ENCODE measurements around the gene ERBB3.

ERBB3 gene

DNA sequence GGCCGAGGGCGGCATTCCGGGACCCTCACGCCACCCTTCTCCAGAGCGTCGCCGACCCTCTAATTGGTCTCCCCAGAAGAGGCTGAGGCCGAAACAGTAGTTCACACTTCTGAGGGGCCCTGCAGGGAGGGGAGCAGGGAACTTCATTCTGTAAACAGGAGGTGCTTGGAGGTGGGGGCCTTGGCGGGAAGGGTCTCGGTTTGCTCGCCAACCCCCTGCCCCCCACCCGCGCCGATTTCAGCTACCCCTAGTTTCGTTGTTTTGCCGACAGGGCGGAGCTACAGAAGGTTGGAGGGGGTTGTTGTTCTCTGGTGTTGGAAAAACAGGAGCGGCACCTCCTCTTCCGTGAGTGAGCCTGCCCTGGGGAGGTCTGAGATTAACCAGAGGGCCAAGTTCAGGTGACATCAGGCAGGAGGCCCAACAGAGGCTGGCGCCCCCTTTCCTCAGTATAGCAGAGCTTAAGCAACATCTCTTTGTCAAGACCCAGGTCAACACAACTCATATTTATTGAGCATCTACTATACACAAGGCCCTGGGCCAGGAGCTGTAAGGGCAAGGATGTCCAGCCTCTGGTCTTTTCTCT is 682 bp downstream of the ERBB3 start:
- DNase-seq (ENCODE audit: low read depth) = no peak

DNA sequence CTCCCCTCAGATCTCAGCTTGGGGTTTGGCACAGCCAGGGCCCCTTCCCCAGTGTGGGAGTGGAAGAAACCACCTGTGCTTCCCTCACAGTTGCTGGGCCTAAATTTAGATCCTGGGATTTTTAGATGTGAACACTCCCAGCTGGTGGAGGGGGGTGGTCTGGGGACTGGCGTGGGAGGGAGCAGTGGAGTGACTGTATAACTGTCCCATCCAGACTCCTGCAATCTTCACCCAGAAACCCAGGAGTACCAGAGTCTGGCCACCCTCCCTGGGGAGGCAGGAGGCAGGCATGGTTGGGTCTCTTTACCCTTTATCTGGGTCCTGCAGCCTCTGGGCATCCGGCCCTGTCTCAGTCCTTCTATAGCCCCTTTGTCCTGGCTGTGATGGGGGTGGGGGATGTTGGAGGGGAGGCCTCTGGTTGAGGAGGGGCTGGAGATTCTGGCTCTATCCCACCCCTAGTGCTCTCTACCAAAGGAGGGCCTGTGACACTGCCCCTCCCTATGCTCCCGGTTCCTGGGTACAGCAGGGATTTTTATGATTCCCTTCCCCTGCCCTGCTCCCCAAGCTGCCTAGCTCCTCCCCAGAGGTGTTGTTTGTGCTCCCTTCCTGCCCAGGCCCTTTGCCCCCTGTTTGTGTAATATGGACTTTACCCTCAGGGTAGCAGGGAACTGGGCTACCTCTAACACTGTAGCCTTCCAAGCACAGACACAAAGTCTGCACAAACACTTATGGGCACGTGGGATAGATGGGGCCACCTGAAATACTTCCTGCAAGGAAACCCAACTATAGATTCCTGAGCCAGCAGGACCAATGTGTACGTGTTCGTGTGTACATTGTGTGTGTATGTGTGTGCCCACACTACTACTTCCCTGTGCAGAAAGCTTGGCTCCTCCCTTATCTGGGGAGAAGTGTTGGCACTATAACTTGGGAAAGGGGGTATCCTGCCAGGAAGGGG is 1.7 kb downstream of the ERBB3 start:
- no peak for DNase-seq (ENCODE audit: low read depth)

DNA sequence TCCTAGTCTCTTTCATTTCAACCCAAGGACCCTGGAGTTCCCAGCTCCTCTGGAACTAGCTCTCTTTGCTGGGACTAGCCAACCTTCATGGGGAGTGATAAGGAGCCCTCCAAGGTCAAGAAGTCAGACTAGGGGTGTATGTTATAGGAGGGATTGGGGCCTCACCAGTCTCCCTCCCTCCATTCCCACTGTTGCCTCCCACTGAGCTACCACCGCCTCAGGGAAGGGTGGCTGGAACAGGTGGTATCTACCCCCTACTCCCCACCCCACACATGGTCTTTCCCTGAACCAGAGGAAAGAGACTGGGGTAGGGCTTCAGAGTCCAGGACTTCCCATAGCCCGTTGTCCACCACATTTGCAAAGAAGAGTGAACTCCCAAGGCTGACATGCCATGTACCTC is 2.4 kb downstream of the ERBB3 start:
- DNase-seq (ENCODE audit: low read depth) = no peak

DNA sequence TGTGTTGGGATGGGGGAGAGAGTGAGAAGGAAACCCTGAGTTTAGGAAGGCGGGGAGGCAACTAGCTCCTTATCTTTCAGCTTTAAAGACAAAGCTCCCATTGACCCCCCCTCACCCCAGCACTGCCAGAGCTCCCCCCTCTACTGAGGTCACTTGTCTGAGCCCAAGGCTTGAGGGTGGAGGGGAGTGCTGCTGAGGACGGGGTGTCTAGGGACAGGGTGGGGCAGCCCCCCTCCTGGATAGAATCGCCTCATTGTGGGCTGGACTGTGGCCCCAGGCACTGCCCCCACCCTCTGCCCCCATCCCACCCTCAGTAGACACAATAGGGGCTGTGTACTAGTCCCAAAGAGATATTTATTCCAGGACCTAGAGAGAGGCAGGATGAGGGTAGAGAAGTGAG is 3.0 kb downstream of the ERBB3 start:
- DNase-seq (ENCODE audit: low read depth) = no peak

DNA sequence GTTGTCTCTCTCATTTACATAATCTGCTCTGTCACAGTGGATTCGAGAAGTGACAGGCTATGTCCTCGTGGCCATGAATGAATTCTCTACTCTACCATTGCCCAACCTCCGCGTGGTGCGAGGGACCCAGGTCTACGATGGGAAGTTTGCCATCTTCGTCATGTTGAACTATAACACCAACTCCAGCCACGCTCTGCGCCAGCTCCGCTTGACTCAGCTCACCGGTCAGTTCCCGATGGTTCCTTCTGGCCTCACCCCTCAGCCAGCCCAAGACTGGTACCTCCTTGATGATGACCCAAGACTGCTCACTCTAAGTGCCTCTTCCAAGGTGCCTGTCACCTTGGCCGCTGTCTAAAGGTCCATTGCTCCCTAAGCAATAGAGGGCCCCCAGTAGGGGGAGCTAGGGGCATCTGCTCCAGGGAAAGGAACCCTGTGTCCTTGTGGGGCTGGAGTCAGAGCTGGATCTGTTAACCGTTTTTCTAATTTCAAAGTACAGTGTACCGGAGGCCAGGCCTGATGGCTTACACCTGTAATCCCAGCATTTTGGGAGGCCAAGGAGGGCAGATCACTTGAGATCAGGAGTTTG is 5.1 kb downstream of the ERBB3 start:
- no peak for DNase-seq (ENCODE audit: low read depth)

DNA sequence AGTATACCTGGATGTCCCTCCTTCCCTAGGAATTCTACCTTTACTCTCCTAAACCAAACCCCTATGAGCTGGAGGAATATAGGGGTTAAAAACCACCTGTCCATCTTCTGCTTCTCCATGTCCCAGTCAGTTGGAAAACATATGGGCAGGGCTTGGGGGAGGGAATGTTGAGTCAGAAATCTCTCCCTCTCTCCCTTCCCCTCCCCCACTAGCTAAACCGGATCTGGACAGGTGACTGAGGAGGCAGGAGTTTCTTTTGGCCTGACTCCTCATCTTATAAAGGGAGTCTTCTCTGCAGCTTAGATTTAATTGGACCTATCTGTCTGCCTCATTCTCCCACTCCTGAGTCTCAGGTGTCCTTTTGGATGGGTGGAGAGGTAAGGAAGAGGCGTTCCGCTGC is 6.1 kb downstream of the ERBB3 start:
- DNase-seq (ENCODE audit: low read depth) = no peak

DNA sequence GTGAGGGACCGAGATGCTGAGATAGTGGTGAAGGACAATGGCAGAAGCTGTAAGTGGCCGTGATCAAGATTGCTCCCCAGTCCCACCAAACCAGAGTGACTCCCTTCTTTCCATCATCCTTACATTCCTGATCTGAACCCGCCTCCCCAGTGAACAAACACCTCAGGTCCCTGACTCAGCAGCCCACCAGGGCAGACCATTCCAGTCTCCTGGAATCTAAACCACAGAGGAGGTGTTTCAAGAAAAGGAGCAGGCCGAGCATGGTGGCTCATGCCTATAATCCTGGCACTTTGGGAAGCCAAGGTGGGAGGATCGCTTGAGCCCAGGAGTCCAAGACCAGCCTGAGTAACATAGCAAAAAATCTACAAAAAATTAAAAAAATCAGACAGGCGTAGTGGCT is 6.6 kb downstream of the ERBB3 start:
- no peak for DNase-seq (ENCODE audit: low read depth)

DNA sequence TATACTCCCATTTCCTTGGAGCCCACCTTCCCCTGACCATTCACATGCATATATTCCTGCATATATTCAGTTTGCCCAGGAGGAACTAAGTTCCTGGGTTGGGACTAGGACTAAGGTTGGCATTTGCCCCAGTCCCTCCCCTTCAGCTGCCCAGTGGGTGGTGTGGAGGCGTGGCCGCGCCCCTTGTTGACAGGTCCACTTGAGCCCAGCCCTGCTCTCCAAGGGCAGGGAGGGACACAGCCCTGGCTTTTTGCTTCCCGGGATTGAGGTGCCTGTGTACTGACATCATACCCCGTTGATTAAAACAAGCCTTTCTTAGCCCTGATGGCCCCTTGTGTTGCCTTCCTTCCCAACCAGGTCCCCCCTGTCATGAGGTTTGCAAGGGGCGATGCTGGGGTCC is 7.3 kb downstream of the ERBB3 start:
- no peak for DNase-seq (ENCODE audit: low read depth)

DNA sequence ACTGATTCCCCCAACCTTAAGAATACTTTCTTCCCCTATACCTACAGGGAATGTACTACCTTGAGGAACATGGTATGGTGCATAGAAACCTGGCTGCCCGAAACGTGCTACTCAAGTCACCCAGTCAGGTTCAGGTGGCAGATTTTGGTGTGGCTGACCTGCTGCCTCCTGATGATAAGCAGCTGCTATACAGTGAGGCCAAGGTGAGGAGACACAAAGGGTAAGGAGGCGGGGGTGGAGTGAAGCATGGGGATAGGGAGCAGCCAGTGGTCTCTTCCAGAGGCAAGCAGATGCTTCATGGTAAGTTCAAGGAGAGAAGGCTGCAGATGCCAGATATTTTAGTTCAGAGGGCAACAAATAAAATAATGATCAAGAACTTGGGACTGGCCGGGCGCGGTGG is 17.8 kb downstream of the ERBB3 start:
- no peak for DNase-seq (ENCODE audit: low read depth)

DNA sequence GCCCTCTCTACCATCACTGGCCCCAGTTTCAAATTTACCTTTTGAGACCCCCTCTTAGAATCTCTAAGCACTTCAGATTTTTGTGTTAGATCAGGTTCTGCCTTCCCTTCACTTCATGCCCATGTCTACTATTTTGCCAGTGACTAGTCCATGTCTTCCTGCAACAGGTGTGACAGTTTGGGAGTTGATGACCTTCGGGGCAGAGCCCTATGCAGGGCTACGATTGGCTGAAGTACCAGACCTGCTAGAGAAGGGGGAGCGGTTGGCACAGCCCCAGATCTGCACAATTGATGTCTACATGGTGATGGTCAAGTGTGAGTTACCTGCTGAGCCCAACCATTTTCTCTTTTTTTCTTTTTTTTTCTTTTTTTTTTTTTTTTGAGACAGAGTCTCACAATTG is 18.6 kb downstream of the ERBB3 start:
- DNase-seq (ENCODE audit: low read depth) = no peak

DNA sequence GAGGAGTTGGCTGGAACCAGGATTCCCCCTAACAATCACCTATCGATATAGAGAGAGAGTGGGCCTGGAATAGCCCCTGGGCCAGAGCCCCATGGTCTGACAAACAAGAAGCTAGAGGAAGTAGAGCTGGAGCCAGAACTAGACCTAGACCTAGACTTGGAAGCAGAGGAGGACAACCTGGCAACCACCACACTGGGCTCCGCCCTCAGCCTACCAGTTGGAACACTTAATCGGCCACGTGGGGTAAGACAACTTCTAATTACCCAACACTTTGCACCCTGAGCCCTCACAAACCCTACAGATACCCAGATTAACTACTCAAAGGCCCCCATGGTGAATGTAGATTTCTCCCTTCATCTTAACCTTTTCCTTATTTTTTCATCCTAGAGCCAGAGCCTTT is 19.8 kb downstream of the ERBB3 start:
- DNase-seq (ENCODE audit: low read depth) = no peak

DNA sequence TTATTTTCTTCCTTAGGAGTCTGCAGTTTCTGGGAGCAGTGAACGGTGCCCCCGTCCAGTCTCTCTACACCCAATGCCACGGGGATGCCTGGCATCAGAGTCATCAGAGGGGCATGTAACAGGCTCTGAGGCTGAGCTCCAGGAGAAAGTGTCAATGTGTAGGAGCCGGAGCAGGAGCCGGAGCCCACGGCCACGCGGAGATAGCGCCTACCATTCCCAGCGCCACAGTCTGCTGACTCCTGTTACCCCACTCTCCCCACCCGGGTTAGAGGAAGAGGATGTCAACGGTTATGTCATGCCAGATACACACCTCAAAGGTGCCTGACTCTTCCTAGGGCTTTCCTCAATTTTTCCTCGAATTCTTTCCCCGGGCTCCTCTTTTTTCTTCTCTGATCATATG is 21.1 kb downstream of the ERBB3 start:
- no peak for DNase-seq (ENCODE audit: low read depth)

DNA sequence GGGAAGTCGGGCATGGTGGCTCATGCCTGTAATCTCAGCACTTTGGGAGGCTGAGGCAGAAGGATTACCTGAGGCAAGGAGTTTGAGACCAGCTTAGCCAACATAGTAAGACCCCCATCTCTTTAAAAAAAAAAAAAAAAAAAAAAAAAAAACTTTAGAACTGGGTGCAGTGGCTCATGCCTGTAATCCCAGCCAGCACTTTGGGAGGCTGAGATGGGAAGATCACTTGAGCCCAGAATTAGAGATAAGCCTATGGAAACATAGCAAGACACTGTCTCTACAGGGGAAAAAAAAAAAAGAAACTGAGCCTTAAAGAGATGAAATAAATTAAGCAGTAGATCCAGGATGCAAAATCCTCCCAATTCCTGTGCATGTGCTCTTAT is 22.7 kb downstream of the ERBB3 start:
- no peak for DNase-seq (ENCODE audit: low read depth)

DNA sequence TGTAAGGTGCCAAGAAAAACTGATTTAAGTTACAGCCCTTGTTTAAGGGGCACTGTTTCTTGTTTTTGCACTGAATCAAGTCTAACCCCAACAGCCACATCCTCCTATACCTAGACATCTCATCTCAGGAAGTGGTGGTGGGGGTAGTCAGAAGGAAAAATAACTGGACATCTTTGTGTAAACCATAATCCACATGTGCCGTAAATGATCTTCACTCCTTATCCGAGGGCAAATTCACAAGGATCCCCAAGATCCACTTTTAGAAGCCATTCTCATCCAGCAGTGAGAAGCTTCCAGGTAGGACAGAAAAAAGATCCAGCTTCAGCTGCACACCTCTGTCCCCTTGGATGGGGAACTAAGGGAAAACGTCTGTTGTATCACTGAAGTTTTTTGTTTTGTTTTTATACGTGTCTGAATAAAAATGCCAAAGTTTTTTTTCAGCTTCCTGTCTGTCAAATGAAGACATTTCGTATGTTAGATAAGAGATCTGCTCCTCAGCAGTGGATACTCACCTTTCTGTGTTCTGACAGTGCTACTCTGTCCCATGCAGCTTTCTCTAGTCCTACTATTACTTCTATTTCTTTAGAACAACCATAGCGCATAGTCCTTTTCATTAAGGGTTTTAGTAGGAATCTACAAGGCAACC is 23.2 kb downstream of the ERBB3 start:
- no peak for DNase-seq (ENCODE audit: low read depth)

DNA sequence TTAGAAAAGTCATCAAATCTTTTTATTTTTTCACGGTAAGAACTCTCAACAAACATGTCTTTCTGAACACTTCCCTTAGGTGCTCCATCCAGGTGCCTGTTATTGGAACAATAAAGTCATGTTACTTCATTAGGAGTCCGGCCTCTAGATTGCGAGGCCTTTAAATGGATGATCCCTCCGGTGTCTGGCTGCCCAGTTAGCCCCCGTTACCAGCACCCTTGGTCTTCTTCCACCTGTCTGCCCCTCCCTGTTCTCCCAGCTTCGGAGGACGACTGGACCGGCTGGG is 23.8 kb downstream of the ERBB3 start:
- DNase-seq (ENCODE audit: low read depth) = no peak

DNA sequence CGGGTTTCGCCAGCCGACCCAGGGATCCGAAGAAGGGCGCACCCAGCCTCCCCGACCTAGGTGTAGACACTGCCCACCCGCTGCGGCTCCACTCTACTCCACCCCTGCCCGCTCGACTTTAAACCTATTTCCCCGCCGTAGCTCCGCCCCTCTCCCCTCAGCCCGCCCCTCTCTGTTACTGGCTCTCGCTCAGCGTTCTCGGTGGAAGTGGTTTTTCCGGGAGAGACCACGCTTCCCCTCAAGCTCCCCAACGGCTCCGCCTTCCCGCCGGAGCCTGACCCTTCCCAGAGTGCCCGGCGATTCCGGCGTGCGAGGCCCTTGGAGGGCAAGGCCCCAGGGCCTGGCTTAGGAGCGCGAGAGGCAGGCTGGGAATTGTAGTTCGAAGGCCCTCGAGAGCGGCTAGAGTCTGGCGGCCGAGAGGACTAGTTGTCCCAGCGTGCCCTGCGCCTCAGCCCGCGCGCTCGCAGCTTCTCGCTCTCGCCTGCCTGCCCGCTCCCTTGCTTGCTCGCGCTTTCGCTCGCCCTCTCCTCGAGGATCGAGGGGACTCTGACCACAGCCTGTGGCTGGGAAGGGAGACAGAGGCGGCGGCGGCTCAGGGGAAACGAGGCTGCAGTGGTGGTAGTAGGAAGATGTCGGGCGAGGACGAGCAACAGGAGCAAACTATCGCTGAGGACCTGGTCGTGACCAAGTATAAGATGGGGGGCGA is 24.3 kb downstream of the ERBB3 start, which contains the start of gene PA2G4:
TSS of gene PA2G4 (plus strand) at position 451 of the 706 bp plus-strand sequence. CDS start at position 630, 179 bp downstream.
- peak; percentile 95 for DNase-seq (ENCODE audit: low read depth)

DNA sequence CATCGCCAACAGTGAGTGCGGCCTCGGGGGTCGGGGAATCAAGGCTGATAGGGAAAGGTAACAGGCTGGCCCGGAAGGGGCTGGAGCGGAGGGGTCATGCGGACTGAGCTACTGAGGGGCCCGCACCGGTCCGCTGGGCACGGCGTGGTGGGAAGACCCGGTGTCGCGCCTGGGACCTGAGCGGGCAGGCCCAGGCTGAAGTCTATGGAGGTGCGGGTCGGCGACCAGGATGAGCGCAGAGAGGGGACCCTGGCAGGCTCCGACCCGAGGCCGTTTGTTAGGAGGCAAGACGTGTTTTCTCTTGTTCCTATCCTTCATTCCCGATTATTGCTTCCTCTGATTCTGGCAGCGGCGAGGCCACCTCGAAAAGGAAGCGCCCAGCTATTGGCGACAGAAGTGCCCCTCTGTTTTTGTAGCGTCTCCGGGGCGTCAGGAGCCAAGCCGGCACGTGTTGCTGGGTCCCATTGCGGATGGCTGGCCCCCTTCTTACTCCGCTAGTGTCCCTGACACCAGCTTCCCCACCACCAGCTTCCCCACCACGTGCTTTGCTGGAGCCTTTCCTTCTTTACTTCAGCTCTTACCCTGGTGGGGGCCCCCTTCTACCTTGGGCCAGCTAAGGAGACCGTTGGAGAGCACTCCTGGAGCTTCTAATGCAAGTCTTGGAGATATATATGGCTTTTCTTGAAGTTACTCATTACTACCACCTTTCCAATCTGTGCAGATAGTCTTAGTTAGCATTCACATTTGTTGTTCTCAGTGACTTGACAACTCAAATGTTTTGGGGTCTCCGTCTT is 25.0 kb downstream of the ERBB3 start:
- no peak for DNase-seq (ENCODE audit: low read depth)

DNA sequence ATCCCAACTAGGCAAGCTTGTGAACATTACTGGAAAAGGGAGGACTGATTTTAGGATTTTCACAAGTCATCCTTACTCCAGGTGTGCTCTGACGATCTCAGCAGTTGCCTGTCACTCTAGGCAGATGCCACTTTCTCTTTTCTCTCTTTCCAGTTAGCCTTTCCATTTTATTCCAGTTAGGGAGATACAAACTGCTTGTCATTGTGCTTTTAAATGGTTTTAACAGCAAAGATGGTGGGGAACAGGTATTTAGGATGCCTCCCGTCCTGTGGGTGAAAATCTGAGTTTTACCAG is 25.6 kb downstream of the ERBB3 start:
- no peak for DNase-seq (ENCODE audit: low read depth)

DNA sequence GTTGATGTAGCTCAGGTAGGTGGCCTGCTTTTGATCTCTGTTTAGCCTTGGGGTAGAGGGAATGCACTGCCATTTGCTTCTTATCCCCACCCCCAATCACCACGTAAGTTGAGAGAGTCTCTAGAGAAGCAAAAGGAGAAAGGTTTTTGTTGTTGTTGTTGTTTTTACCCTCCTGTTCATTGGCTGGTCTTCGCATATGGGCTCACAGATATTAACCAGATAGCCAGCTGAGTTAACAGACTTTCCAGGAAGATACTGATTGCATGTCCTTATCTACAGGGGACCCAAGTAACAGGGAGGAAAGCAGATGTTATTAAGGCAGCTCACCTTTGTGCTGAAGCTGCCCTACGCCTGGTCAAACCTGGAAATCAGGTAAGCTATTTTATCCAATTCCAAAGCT is 27.3 kb downstream of the ERBB3 start:
- no peak for DNase-seq (ENCODE audit: low read depth)

DNA sequence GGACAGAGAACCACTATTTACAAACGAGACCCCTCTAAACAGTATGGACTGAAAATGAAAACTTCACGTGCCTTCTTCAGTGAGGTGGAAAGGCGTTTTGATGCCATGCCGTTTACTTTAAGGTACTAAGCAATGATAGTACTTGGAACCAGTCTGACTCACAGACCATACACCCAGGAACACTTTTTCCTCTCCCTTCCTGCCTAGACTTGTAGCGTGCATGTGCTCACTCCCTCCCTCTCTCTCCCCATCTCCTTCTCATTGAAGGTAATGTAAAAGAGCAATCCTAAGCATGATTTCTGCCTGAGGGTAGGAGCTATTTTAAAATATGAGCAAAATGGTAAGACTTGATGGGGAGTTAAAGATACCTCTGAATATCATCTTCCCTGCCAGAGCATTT is 30.6 kb downstream of the ERBB3 start:
- DNase-seq (ENCODE audit: low read depth) = no peak

DNA sequence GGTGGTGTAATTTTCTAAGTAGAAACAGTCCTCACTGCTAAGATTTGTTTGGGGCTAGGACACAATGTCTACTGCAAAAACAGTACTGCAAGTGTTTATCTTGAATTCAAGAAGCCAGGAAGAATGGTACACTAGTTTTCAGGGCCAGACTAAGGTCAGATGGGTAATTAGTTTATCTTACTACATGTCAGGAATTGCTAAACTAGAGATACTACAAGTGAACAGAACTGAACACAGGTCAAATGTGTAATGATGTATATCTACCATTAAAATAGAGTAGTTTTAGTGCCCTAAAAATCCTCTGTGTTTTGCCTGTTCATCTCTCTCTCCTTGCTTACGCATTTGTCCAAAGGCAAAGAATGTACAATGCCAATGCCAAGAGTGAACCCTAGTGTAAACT is 34.1 kb downstream of the ERBB3 start:
- no peak for DNase-seq (ENCODE audit: low read depth)

DNA sequence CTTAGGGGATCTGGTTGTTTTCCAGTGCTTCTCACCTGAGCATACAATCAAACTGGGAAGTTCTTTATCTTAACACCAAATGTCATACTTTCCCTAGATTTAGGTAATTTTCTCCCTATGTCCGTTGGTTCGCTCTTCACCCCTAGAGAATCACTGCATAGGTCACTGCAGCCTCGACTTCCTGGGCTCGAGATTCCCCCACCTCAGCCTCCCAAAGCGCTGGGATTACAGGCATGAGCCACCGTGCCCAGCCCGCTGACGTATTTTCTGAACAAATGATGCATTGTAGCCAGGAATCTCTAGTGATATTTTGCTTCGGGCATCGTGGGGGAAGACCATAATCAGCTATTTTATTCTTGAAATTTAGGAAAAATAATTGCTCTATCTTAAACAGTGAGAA is 35.4 kb downstream of the ERBB3 start:
- DNase-seq (ENCODE audit: low read depth) = no peak

All from activated T-helper 1 cell treated with Interleukin-2 at 50 U/mL for 16 hours (primary cell).